Measurements from ENCODE around the gene PPM1K. TPM values are rescaled to one million over a fixed set of nuclear protein-coding genes. Genes with fewer than 3 reads are reported as not detected.

PPM1K gene
- total and polyA plus RNA-seq, 2 donors (not counting 3 experiments of a cell fraction or from before 2014, with no cell fraction given), result 4.0 to 8.6 TPM

- Histone ChIP-seq H3K79me2 (ENCODE audit: control insufficient read depth, insufficient read depth, low read length) (no peaks in the 10 kb centered on the region), H3K4me3 (replicated peaks in 1 of 3; ENCODE audit: insufficient read depth in 1 of 3, low read depth in 1 of 3, low read length in 3 of 3) (no peak overlapping the region), H4K20me1 (replicated peaks; ENCODE audit: control insufficient read depth, extremely low read depth, insufficient read depth, low read length) (no peaks in the 10 kb centered on the region), H3K9me1 (replicated peaks; ENCODE audit: control insufficient read depth, extremely low read depth, insufficient read depth, low read length) (no peaks in the 10 kb centered on the region), H3K9me3 (replicated peaks; ENCODE audit: control insufficient read depth, insufficient read depth, low read length) (no peaks in the 10 kb centered on the region), H3K27ac (ENCODE audit: insufficient read depth, low read depth, low read length) (no peak overlapping the region), H3K9ac (replicated peaks; ENCODE audit: extremely low read depth, insufficient read depth, low read length) (no peak overlapping the region), H2AFZ (ENCODE audit: low read depth, low read length) (no peak overlapping the region), H3K4me2 (ENCODE audit: insufficient read depth, low read length) (no peak overlapping the region), H3K4me1 (ENCODE audit: control insufficient read depth, extremely low read depth, insufficient read depth, low read length) (no peaks in the 10 kb centered on the region), H3K36me3 (ENCODE audit: control insufficient read depth in 2 of 2, extremely low read depth in 1 of 2, insufficient read depth in 2 of 2, low read length in 2 of 2) (no peaks in the 10 kb centered on the region), H3K27me3 (ENCODE audit: control insufficient read depth in 2 of 2, insufficient read depth in 2 of 2, low read length in 2 of 2) (no peaks in the 10 kb centered on the region)
- POLR2A ChIA-PET, result interaction anchor here (0.5 kb wide), 1 partner anchor 181 kb away, joined by 6 read pairs; no protein-coding TSS in a partner anchor
- intact Hi-C loops (cut with micrococcal nuclease), result no loop called here
- no TSS peak for BruUV-seq (replicated peaks)
- DNase-seq (ENCODE audit: low read depth, low spot score), result no peak
- CTCF ChIA-PET, result interaction anchor here (0.8 to 1.5 kb wide), 4 partner anchors 12 to 218 kb away, joined by 3 to 4 read pairs (median 4); partner anchors contain the start of gene PPM1K
- dilution Hi-C loops (cut with MboI; ENCODE audit: extremely low pct_ligation_motif_present, low sequenced_read_pairs), result no loop called here
- TF ChIP-seq POLR2AphosphoS5 (IDR thresholded peaks at IDR 0.05; ENCODE audit: insufficient read depth, low read depth, low read length), result no peak
- no peak for TF ChIP-seq MAX (IDR thresholded peaks at IDR 0.05; ENCODE audit: insufficient read depth, insufficient read length)
- no peak for TF ChIP-seq MYC (IDR thresholded peaks at IDR 0.05; ENCODE audit: low read depth, low read length)
- no peak for TF ChIP-seq JUN (IDR thresholded peaks at IDR 0.05; ENCODE audit: borderline replicate concordance, insufficient read depth, insufficient read length, low read depth)
- TF ChIP-seq CTCF (IDR thresholded peaks at IDR 0.05; ENCODE audit: extremely low read depth in 1 of 2, insufficient read depth in 1 of 2, low read depth in 1 of 2, low read length in 2 of 2), result no peak
- TF ChIP-seq EZH2 (IDR thresholded peaks at IDR 0.05; ENCODE audit: borderline replicate concordance, low read depth, low read length, severe bottlenecking), result no peak
- no peak for TF ChIP-seq GATA2 (IDR thresholded peaks at IDR 0.05; ENCODE audit: insufficient read depth, insufficient read length, low read depth, low read length)
- FAIRE-seq, result no peak
Observed at GRCh38 chr4:88297725-88298454, 13.5 kb upstream of the PPM1K start.
